ENCODE data around the gene KIF24. TPM values are rescaled to one million over a fixed set of nuclear protein-coding genes. Genes with fewer than 3 reads are reported as not detected.
"Not testable (repeated sequence)": the region's sequence is repeated elsewhere in the genome, so short reads cannot be mapped to it uniquely, and the experiment has no call there.

The KIF24 gene
- total RNA-seq, 1 donor from 2014 or later: 2.2 TPM

DNA sequence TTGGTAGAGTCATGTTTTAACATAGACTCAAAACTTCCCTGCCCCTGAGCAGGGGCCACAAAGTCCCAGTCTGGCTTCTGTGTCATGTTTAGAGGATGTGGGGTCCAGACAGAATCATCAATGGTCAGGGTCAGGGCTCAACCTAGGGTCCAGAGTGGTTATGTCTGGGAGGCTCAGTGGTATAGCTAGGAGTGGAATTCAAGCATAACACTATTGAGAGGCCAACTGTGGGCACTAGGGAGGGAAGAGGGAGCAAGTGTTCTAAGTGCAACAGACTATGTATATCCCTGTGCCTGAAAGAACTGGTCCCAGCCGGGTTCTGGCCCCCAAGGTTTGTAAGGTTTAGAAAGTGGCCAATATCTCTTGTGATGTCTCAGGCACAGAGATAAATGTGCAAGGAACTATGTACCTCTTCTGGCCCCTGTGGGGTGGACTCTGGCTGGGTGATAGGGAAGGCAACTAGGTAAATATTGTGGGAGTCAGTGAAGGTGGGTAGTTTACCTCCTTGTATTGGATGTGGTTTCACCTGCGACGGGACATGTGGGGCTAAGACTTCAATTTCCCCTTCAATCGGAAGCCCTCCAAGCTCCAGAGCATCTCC lies 33.6 kb upstream of the KIF24 start:
- no peak overlapping the region for H3K4me3 ChIP-seq (ENCODE audit: low read depth, low read length)
- TF ChIP-seq, protein P1, sequence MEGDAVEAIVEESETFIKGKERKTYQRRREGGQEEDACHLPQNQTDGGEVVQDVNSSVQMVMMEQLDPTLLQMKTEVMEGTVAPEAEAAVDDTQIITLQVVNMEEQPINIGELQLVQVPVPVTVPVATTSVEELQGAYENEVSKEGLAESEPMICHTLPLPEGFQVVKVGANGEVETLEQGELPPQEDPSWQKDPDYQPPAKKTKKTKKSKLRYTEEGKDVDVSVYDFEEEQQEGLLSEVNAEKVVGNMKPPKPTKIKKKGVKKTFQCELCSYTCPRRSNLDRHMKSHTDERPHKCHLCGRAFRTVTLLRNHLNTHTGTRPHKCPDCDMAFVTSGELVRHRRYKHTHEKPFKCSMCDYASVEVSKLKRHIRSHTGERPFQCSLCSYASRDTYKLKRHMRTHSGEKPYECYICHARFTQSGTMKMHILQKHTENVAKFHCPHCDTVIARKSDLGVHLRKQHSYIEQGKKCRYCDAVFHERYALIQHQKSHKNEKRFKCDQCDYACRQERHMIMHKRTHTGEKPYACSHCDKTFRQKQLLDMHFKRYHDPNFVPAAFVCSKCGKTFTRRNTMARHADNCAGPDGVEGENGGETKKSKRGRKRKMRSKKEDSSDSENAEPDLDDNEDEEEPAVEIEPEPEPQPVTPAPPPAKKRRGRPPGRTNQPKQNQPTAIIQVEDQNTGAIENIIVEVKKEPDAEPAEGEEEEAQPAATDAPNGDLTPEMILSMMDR (conservative IDR thresholded peaks at IDR 0.05; ENCODE audit: low read depth, low read length): no peak
- no peak for DNase-seq (ENCODE audit: low read depth)

DNA sequence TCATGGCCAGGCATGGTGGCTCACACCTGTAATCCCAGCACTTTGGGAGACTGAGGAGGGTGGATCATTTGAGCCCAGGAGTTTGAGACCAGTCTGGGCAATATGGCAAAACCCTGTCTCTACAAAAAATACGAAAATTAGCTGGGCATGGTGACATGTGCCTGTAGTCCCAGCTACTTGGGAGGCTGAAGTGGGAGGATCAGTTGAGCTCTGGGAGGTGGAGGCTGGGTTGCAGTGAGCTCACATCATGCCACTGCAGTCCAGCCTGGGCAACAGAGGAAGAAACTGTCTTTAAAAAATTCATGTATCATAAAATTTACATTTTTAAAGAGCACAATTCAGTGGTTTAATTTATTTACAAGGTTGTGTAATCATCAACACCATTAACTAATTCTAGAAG lies 23.9 kb upstream of the KIF24 start:
- DNase-seq (ENCODE audit: low read depth); H3K4me3 ChIP-seq (ENCODE audit: low read depth, low read length): not testable (repeated sequence)

DNA sequence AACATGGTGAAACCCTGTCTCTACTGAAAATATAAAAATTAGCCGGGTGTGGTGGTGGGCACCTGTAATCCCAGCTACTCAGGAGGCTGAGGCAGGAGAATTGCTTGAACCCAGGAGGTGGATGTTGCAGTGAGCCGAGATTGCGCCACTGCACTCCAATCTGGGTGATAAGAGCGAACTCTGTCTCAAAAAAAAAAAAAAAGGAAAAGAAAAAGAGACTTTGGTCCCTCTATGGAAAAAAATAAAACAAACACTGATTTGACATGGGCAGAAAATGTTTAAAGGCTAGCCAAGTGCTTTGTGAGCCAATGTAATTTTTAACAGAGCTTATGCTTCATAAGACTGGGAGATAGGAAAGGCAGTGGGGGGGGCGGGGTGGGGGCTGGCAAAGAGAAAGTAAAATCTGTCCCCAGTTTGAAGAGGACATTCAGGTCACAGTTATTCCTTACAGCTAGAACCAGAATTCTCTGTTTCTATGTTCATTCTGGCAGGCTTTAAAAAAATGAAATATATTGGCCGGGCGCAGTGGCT lies 23.1 kb upstream of the KIF24 start:
- not testable (repeated sequence) for H3K4me3 ChIP-seq (ENCODE audit: low read depth, low read length); DNase-seq (ENCODE audit: low read depth)

DNA sequence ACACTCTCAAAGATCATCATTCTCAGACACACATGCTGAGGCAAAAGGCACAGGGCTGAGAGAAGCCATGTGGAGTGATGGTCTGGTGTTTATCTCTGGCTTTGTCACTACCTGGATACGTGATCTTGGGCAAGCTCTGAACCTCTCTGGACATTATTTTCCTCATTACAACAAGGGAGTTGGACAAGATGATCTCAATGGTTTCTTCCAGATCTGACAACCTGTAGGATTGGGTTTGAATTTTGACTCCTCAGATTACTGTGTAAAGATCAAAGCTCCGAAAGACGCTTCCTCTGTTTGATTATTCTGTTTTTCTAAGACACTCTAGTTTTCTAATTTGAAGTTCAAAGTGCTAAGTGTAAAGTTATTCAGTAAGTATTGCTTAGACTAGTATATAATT lies 20.3 kb upstream of the KIF24 start:
- TF ChIP-seq, protein P1 (conservative IDR thresholded peaks at IDR 0.05; ENCODE audit: low read depth, low read length): no peak
- no peak overlapping the region for H3K4me3 ChIP-seq (ENCODE audit: low read depth, low read length)
- DNase-seq (ENCODE audit: low read depth): no peak

DNA sequence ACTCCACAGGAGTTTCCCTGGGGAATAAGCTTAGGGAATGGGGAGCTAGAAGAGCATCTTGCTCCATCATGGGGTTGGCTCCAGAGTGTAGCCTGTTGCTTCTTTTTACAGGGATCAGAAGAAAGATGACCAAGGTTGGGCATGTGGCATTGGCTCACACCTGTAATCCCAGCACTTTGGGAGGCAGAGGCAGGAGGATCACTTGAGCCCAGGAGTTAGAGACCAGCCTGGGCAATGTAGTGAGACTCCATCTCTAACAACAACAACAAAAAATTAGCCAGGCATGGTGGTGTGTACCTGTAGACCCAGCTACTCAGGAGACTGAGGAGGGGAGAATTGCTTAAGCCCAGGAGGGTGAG lies 18.7 kb upstream of the KIF24 start:
- TF ChIP-seq, protein P1 (conservative IDR thresholded peaks at IDR 0.05; ENCODE audit: low read depth, low read length): no peak
- no peak overlapping the region for H3K4me3 ChIP-seq (ENCODE audit: low read depth, low read length)
- DNase-seq (ENCODE audit: low read depth): no peak

DNA sequence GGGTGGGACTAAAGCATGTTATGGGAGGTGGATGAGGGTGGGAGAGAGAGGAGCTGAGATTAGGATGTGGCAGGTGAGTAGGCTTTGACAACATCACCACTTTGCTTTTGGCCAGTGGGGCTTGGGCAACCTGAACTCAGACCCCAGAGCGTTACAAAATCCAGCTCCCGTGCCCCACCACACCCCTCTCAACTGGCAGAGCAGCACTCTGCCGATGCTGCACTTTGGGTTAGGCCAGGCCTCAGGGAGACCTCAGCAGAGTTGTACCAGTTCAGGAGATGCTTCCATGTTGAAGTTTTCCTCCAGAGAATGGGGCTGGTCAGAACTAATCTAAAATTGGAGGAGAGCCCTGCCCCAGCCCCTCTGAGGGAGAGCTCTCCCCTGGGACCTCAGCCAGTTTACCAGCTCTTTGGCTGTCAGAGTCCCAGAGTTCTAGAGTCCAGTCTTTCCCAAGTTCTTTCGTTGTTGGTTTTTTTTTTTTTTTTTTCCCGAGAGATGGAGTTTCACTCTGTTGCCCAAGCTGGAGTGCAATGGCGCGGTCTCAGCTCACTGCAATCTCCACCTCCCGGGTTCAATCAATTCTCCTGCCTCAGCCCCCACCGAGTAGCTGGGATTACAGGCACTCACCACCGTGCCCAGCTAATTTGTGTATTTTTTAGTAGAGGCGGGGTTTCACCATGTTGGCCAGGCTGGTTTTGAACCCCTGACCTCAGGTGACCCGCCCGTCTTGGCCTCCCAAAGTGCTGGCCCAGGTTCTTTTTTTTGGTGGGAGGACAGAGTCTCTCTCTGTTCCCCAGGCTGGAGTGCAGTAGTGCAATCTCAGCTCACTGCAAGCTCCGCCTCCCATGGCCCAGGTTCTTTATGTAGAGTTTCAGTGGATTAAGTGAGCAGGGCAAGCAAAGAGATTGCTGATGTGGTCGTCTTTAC lies 18.1 kb upstream of the KIF24 start:
- no peak overlapping the region for H3K4me3 ChIP-seq (ENCODE audit: low read depth, low read length)
- TF ChIP-seq, protein P1 (conservative IDR thresholded peaks at IDR 0.05; ENCODE audit: low read depth, low read length): no peak
- DNase-seq (ENCODE audit: low read depth): no peak

DNA sequence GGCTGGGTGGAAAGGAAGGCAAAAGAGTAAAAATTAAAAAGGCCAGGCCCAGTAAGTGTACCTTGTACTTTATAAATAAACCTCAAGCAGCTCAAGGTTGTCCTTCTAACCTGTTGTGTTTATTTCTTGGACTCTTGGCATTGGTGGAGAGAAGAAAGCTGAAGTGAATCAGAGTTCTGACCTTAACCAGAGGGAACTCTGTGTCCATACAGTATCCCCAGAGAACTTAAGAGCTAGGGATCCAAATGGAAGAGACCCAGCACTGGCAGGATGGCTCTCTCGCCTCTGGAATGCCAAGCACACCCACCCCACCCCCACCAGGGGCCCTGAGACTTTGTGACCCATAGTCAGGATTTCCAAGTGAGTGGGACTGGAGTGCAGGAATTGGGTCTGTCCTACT lies 14.5 kb upstream of the KIF24 start:
- TF ChIP-seq, protein P1 (conservative IDR thresholded peaks at IDR 0.05; ENCODE audit: low read depth, low read length): no peak
- DNase-seq (ENCODE audit: low read depth): no peak
- no peak overlapping the region for H3K4me3 ChIP-seq (ENCODE audit: low read depth, low read length)

DNA sequence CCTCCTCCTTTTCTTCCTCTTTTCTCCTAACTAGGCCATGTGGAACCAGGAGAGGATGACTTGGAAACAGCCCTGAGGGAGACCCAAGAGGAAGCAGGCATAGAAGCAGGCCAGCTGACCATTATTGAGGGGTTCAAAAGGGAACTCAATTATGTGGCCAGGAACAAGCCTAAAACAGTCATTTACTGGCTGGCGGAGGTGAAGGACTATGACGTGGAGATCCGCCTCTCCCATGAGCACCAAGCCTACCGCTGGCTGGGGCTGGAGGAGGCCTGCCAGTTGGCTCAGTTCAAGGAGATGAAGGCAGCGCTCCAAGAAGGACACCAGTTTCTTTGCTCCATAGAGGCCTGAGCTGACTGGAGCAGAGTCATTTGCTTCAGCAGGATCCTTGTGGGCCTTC lies 14.0 kb upstream of the KIF24 start:
- H3K4me3 ChIP-seq (ENCODE audit: low read depth, low read length): no peak overlapping the region
- TF ChIP-seq, protein P1 (conservative IDR thresholded peaks at IDR 0.05; ENCODE audit: low read depth, low read length): no peak
- no peak for DNase-seq (ENCODE audit: low read depth)

Data from epithelial cell of proximal tubule (primary cell).